MG63 (cell line): ENCODE results near the gene RAPGEF4. TPM values are rescaled to one million over a fixed set of nuclear protein-coding genes. Genes with fewer than 3 reads are reported as not detected.

Experiments
- DNase-seq: peaks from one replicate; pipeline ENCODE4 v3.0.0-alpha.2; 2020
- H3K27me3 ChIP-seq: fragments of 250-450 bp; sonication (Bioruptor Pico); 2 replicates; pipeline ENCODE4 v1.5.1; 2020; ENCODE audit warnings: mild to moderate bottlenecking, moderate library complexity
- H3K36me3 ChIP-seq: fragments of 250-450 bp; sonication (Bioruptor Pico); 2 replicates; pipeline ENCODE4 v1.5.1; 2020; ENCODE audit warnings: mild to moderate bottlenecking, moderate library complexity
- H3K4me3 ChIP-seq: fragments of 250-450 bp; sonication (Bioruptor Pico); 2 replicates; pipeline ENCODE4 v1.5.1; 2020; ENCODE audit warnings: mild to moderate bottlenecking, moderate library complexity
- H3K9me3 ChIP-seq: fragments of 250-450 bp; sonication (Bioruptor Pico); 2 replicates; pipeline ENCODE4 v1.5.1; 2020; ENCODE audit warnings: mild to moderate bottlenecking, moderate library complexity
- total RNA-seq: library from RNA; depleted of rRNA; stranded (reverse); fragments of >200 nt; shearing (Covaris generic); gene quantifications from 2 replicates; pipeline ENCODE4 v1.2.3, GENCODE V29; 2014; ENCODE audit warnings: low replicate concordance

The RAPGEF4 gene
- total RNA-seq, 1 experiment from 2014 or later: not detected

DNA sequence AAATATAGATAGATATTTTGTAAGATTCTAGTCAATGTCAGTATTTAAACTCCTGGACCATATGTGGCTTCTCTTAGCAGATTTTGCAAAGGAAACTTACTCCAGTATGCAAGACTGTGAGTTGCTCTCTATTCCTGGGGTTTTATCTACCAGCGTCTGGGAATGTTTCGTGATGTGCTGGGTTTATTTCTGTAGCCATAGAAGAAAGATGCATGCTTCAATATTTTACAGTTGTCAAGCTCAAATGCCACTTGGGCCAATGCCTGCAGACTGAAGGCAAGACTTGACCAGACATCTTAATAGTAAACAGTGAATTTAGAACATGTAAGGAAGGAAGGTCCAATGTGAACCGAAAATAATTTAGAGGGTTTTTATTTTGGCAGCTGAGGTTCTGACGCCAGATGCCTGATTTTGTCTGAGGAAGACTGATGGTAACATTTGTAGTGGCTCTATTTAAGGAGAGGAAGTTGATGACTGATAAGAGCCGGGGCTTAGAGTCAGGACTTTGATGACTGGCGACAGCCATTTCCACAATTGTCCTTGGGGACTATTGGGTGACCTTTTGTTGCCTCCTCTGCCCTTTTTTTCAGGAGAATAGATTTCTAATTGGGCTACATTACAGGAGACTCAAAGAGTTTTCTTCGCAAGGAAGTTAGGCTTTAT is 154.3 kb downstream of the RAPGEF4 start:
- Histone ChIP-seq H3K4me3 (no peak overlapping the region), H3K27me3 (peaks cover 6% of the 10 kb centered on the region), H3K36me3 (no peaks in the 10 kb centered on the region), H3K9me3 (no peaks in the 10 kb centered on the region)
- DNase-seq: no peak

DNA sequence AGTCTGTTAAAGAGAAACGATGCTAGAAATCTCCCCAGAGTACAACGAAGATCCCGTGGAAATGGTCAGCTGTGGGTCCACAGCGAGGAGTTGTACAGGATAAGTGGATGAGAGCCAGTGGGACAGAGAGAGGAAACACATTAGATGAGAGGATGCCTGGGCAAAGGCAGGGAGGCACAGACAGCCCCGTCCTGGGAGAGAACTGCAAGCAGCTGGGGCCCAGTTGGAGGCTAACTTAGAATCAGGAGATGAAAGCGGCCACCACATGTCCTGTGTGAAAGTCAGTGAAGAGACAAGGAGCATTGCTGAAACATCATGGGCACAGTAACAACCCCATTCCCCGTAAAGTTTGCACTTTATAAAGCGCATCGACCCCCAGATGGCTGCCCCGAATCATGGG is 157.5 kb downstream of the RAPGEF4 start:
- H3K9me3 ChIP-seq: no peaks in the 10 kb centered on the region
- H3K27me3 ChIP-seq: peaks cover 20% of the 10 kb centered on the region
- no peak for DNase-seq
- no peaks in the 10 kb centered on the region for H3K36me3 ChIP-seq
- no peak overlapping the region for H3K4me3 ChIP-seq

GRCh38 chr2:172893671-172894070 is 158.0 kb downstream of the RAPGEF4 start:
- H3K9me3 ChIP-seq: no peaks in the 10 kb centered on the region
- no peak for DNase-seq
- no peak overlapping the region for H3K4me3 ChIP-seq
- H3K36me3 ChIP-seq: no peaks in the 10 kb centered on the region
- H3K27me3 ChIP-seq: peaks cover 20% of the 10 kb centered on the region

GRCh38 chr2:172894689-172895387 is 159.2 kb downstream of the RAPGEF4 start:
- no peaks in the 10 kb centered on the region for H3K36me3 ChIP-seq
- H3K27me3 ChIP-seq: peaks cover 20% of the 10 kb centered on the region
- H3K4me3 ChIP-seq: no peak overlapping the region
- DNase-seq: no peak
- H3K9me3 ChIP-seq: no peaks in the 10 kb centered on the region

DNA sequence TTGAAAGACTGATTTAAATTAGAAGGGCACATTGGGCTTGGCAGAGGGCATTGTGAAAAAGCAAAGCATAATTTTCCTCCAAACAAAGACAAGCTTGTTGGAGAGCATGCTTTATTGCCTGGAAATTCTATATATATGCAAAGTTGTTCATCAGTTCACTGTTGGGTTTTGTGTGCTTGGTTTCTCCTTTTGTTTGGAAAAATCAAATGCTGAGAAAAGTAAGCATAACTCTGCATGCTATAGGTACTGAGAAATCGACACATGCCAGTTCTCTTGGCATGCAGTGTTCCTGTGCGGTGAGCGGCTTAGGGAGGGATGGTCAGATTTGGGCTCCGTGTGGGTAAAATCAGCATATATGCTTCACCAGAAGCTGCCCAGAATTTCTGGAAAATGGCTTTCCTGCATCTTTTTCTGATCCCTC is 161.0 kb downstream of the RAPGEF4 start:
- Histone ChIP-seq H3K27me3 (peaks cover 20% of the 10 kb centered on the region), H3K9me3 (no peaks in the 10 kb centered on the region), H3K4me3 (no peak overlapping the region), H3K36me3 (no peaks in the 10 kb centered on the region)
- DNase-seq: no peak

DNA sequence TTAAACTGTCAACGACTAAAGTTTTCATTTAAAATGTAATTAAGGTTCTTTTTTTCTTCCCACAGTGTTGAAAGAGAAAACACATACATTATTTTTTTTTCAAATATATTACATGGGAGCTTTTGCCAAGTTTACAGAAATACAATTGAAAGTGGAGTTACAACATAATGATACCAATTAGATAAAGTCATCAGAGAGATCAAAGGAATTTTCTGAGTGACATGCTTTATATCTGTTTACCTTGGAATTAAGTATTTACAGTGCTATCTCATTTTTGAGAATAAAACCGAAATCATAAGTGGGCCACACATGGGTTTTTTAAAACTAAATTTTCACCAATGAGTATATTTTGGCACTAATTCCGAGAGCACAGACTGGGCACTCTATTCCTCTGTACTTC is 165.2 kb downstream of the RAPGEF4 start:
- no peak for DNase-seq
- Histone ChIP-seq H3K9me3 (no peaks in the 10 kb centered on the region), H3K27me3 (peaks cover 4% of the 10 kb centered on the region), H3K4me3 (no peak overlapping the region), H3K36me3 (no peaks in the 10 kb centered on the region)

GRCh38 chr2:172901913-172902312 is 166.3 kb downstream of the RAPGEF4 start:
- no peak for DNase-seq
- H3K4me3 ChIP-seq: no peak overlapping the region
- H3K36me3 ChIP-seq: no peaks in the 10 kb centered on the region
- H3K9me3 ChIP-seq: no peaks in the 10 kb centered on the region
- no peaks in the 10 kb centered on the region for H3K27me3 ChIP-seq

DNA sequence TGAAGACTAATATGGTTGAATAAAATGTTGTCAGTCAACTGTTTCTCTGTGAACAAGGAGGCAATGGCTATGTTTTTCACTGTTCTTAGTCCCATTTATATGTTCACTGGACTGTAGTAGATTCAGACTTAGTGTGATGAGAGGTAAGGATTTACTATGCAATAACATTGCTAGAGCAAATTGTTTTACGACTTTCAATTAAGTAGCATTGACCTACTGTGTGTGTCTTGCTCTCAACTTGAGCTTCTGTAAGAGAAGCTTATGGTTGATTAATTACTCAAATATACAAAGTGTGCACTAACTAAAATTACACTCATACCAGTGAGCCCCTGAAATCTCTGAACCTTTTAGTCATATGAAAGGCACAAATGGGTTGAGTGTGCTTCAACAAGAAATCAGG is 168.6 kb downstream of the RAPGEF4 start:
- H3K36me3 ChIP-seq: no peaks in the 10 kb centered on the region
- no peak overlapping the region for H3K4me3 ChIP-seq
- no peaks in the 10 kb centered on the region for H3K9me3 ChIP-seq
- H3K27me3 ChIP-seq: no peaks in the 10 kb centered on the region
- no peak for DNase-seq

- no peaks in the 10 kb centered on the region for H3K27me3 ChIP-seq
- H3K36me3 ChIP-seq: no peaks in the 10 kb centered on the region
- peak; percentile 81 for DNase-seq
- H3K9me3 ChIP-seq: no peaks in the 10 kb centered on the region
- H3K4me3 ChIP-seq: no peak overlapping the region
Measured at GRCh38 chr2:172905937-172906811, 170.5 kb downstream of the RAPGEF4 start.

GRCh38 chr2:172908275-172908674 is 172.6 kb downstream of the RAPGEF4 start:
- DNase-seq: no peak
- Histone ChIP-seq H3K27me3 (no peaks in the 10 kb centered on the region), H3K4me3 (no peak overlapping the region), H3K9me3 (no peaks in the 10 kb centered on the region), H3K36me3 (no peaks in the 10 kb centered on the region)

GRCh38 chr2:172909454-172909853 is 173.8 kb downstream of the RAPGEF4 start:
- Histone ChIP-seq H3K36me3 (no peaks in the 10 kb centered on the region), H3K9me3 (no peaks in the 10 kb centered on the region), H3K4me3 (no peak overlapping the region), H3K27me3 (no peaks in the 10 kb centered on the region)
- no peak for DNase-seq

DNA sequence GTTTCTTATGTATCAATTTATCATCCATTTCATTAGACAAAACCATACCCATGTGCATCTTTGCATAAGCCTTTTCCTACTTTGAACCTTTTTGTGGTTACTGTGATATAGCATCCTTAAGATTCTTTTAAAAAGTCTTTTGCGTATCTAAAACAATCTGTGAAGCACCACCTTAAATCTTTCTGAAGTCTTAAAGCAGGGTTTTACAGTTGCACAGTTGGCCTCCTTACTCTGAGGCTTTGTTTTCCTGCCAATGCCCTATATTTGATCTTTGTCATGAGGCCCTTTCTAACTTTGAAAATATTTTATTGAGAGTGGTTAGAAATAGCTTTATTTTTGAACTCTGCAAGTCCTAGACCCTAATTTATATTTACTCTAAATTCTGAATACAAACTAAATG is 176.6 kb downstream of the RAPGEF4 start:
- Histone ChIP-seq H3K36me3 (no peaks in the 10 kb centered on the region), H3K4me3 (no peak overlapping the region), H3K27me3 (no peaks in the 10 kb centered on the region), H3K9me3 (no peaks in the 10 kb centered on the region)
- no peak for DNase-seq

DNA sequence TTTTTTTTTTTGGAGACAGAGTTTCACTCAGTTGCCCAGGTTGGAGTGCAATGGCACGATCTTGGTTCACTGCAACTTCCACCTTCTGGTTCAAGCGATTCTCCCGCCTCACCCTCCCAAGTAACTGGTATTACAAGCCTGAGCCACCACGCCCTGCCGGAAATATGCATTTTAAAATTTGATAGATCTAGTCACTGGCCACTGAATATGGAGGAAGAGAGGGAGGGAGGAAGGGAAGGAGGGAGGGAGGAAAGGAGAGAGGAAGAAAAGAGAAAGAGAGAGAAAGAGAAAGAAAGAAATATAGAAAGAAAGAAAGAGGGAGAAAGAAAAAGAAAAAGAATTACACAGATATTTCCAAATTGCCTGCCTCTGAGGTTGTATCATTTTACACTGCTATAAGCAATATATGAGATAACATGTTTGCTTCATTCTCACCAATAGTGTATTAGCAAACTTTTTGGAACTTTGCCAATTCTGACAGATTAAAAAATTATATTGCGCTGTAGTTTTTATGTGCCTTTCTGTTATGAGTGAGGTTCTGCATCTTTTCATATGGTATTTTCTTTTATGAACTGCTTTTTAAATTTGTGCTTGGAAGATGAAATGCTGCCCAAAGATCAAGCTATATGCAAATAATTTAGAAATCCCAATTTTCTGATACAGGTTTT is 178.8 kb downstream of the RAPGEF4 start:
- no peak overlapping the region for H3K4me3 ChIP-seq
- no peaks in the 10 kb centered on the region for H3K9me3 ChIP-seq
- H3K27me3 ChIP-seq: no peaks in the 10 kb centered on the region
- no peaks in the 10 kb centered on the region for H3K36me3 ChIP-seq
- no peak for DNase-seq

GRCh38 chr2:172917716-172918115 is 182.1 kb downstream of the RAPGEF4 start:
- Histone ChIP-seq H3K4me3 (no peak overlapping the region), H3K27me3 (no peaks in the 10 kb centered on the region), H3K9me3 (no peaks in the 10 kb centered on the region), H3K36me3 (no peaks in the 10 kb centered on the region)
- no peak for DNase-seq

- no peak for DNase-seq
- H3K36me3 ChIP-seq: no peaks in the 10 kb centered on the region
- no peaks in the 10 kb centered on the region for H3K27me3 ChIP-seq
- H3K9me3 ChIP-seq: no peaks in the 10 kb centered on the region
- no peak overlapping the region for H3K4me3 ChIP-seq
Measured at GRCh38 chr2:172919732-172920131, 184.1 kb downstream of the RAPGEF4 start.

DNA sequence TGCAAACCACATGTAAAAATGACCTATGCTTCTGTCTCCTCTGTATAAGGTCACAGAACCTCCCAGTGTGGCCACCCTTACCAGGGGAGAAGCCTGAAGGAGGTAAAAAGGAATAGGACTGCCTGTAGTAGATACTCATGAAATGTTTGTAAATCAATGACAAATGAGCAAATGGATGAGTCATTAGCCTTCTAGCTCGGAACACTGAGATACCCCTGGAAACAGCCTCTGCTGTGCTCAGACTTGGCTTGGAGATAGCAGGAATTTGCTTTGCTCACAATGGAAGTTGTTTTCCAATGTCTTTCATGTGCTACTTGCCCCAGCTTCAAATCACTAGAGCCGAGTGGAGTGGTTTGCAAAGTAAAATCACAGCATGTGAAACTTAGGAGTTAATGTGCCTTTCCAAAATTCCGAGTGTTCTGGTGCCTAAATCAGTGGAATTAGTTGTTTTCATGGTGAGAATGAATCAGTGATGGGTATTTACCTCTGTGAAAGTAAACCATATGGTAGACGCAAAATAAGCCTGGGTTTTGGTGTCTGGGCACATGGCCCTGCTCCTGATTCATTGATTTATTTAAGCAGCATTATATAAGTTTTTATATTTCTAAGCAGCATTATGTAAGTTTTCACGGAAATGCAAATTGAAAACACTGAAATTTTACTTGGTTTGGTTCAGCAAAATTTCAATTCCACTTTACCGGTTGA is 186.0 kb downstream of the RAPGEF4 start:
- peak; percentile 60 for DNase-seq

More for the DNA sequence above, 186.0 kb downstream of the RAPGEF4 start:
- H3K9me3 ChIP-seq: no peaks in the 10 kb centered on the region
- no peak overlapping the region for H3K4me3 ChIP-seq
- H3K27me3 ChIP-seq: no peaks in the 10 kb centered on the region
- H3K36me3 ChIP-seq: no peaks in the 10 kb centered on the region
